Osteoblast (primary cell): Measurements from ENCODE around the gene DIS3L2. TPM values are rescaled to one million over a fixed set of nuclear protein-coding genes. Genes with fewer than 3 reads are reported as not detected.

Source experiments
- DNase-seq: peaks from one replicate; pipeline ENCODE4 v3.0.0; 2011; ENCODE audit warnings: low spot score, mixed read lengths; ENCODE audit not compliant: insufficient read length; ENCODE audit errors: missing footprints
- H2AFZ ChIP-seq: 2 replicates; pipeline ENCODE4 v1.6.0; 2011; ENCODE audit warnings: mild to moderate bottlenecking, low read length
- H3K27ac ChIP-seq: 2 replicates; pipeline ENCODE4 v1.5.1; 2011; ENCODE audit warnings: mild to moderate bottlenecking, low read depth, low read length, moderate library complexity
- H3K27me3 ChIP-seq: 2 replicates; pipeline ENCODE4 v1.6.0; 2012; ENCODE audit warnings: mild to moderate bottlenecking, control low read depth, inconsistent platforms, low read length, moderate library complexity; ENCODE audit not compliant: insufficient read depth
- H3K36me3 ChIP-seq: 2 replicates; pipeline ENCODE4 v1.5.1; 2011; ENCODE audit warnings: mild to moderate bottlenecking, low read length, control low read depth, moderate library complexity; ENCODE audit not compliant: insufficient read depth
- H3K4me1 ChIP-seq: 2 replicates; pipeline ENCODE4 v1.5.1; 2011; ENCODE audit warnings: mild to moderate bottlenecking, low read length, control low read depth, moderate library complexity; ENCODE audit not compliant: insufficient read depth
- H3K4me2 ChIP-seq: 2 replicates; pipeline ENCODE4 v1.6.0; 2011; ENCODE audit warnings: mild to moderate bottlenecking, low read length; ENCODE audit not compliant: insufficient read depth
- H3K4me3 ChIP-seq: fragments of 200-600 bp; sonication (generic); 3 replicates; pipeline ENCODE4 v1.5.1; 2012; ENCODE audit warnings: mild to moderate bottlenecking, low read length, inconsistent platforms; ENCODE audit not compliant: insufficient read depth
- H3K79me2 ChIP-seq: 2 replicates; pipeline ENCODE4 v1.6.0; 2012; ENCODE audit warnings: mild to moderate bottlenecking, low read length, control low read depth, inconsistent platforms; ENCODE audit not compliant: insufficient read depth
- H3K9me3 ChIP-seq: 2 replicates; pipeline ENCODE4 v1.5.1; 2011; ENCODE audit warnings: low read depth, low read length, control low read depth
- H4K20me1 ChIP-seq: 2 replicates; pipeline ENCODE4 v1.6.0; 2012; ENCODE audit warnings: mild to moderate bottlenecking, low read length, control low read depth; ENCODE audit not compliant: insufficient read depth
- total RNA-seq: library from RNA; depleted of rRNA; stranded (reverse); fragments of >200 nt; gene quantifications from 2 replicates; pipeline ENCODE4 v1.2.3, GENCODE V29; 2012
- TF ChIP-seq, protein P1 (sequence below): IDR thresholded peaks from 2 replicates; pipeline ENCODE4 v1.5.1; 2011; ENCODE audit warnings: mild to moderate bottlenecking, low read depth, low read length, moderate library complexity; ENCODE audit errors: extremely low read depth

The DIS3L2 gene
- total RNA-seq, 1 donor, result 28.2 TPM

DNA sequence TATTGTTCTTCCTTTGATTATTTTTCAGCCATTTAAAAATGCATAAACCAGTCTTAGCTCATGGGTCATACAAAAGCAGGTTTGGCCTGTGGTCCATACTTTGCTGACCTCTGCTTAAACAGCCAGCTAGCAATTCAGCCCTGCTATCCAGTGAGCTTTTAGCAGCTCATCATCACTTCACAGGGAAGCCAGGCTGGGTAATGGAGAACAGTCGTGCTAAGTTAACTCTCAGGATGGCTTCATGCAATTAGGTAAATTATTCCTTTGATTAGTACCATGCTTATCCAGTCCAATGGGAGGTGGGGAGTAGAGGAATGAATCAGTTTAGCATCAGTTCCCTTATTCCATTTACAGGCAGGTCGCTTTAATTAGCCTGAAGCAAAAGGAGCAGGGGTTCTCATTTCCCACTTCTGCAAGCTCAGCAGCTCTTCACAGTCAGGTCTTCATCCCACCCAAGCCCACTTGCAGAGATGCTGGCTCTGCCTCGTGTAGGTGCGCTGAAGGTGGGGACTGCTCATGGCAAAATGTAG, 307.2 kb downstream of the DIS3L2 start:
- no peaks in the 10 kb centered on the region for H3K27me3 ChIP-seq
- no peak overlapping the region for H3K4me3 ChIP-seq
- H4K20me1 ChIP-seq, result peaks cover 24% of the 10 kb centered on the region
- H3K79me2 ChIP-seq, result no peaks in the 10 kb centered on the region
- TF ChIP-seq, protein P1, sequence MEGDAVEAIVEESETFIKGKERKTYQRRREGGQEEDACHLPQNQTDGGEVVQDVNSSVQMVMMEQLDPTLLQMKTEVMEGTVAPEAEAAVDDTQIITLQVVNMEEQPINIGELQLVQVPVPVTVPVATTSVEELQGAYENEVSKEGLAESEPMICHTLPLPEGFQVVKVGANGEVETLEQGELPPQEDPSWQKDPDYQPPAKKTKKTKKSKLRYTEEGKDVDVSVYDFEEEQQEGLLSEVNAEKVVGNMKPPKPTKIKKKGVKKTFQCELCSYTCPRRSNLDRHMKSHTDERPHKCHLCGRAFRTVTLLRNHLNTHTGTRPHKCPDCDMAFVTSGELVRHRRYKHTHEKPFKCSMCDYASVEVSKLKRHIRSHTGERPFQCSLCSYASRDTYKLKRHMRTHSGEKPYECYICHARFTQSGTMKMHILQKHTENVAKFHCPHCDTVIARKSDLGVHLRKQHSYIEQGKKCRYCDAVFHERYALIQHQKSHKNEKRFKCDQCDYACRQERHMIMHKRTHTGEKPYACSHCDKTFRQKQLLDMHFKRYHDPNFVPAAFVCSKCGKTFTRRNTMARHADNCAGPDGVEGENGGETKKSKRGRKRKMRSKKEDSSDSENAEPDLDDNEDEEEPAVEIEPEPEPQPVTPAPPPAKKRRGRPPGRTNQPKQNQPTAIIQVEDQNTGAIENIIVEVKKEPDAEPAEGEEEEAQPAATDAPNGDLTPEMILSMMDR, result no peak
- H3K4me2 ChIP-seq, result no peak overlapping the region
- H3K9me3 ChIP-seq, result no peaks in the 10 kb centered on the region
- peaks cover 5% of the 10 kb centered on the region for H3K36me3 ChIP-seq
- H2AFZ ChIP-seq, result no peak overlapping the region
- H3K4me1 ChIP-seq, result no peaks in the 10 kb centered on the region
- no peak for DNase-seq
- H3K27ac ChIP-seq, result no peak overlapping the region

DNA sequence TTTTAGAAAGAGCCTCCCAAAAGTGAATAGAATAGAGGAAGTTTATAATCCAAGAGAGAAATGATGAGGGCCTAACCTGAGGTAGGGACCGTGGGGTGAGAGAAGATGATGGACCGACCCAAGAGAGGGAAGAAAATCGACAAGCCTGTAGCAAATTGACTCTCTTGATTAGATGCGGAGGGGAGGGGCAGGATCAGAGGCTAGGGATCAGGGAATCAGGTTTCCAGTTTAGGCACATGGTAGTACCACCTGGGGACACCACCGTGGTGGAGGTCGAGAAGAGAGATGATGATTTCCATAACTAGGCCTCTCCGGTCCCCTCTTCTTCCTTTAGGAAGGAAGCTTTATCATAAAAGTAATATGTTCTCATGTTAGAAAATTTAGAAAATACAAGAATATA, 308.4 kb downstream of the DIS3L2 start:
- Histone ChIP-seq H2AFZ (no peak overlapping the region), H3K27ac (no peak overlapping the region), H3K4me2 (no peak overlapping the region), H3K36me3 (no peaks in the 10 kb centered on the region), H4K20me1 (peaks cover 21% of the 10 kb centered on the region), H3K9me3 (no peaks in the 10 kb centered on the region), H3K79me2 (no peaks in the 10 kb centered on the region), H3K4me1 (no peaks in the 10 kb centered on the region), H3K27me3 (no peaks in the 10 kb centered on the region), H3K4me3 (no peak overlapping the region)
- no peak for DNase-seq
- TF ChIP-seq, protein P1, result no peak

DNA sequence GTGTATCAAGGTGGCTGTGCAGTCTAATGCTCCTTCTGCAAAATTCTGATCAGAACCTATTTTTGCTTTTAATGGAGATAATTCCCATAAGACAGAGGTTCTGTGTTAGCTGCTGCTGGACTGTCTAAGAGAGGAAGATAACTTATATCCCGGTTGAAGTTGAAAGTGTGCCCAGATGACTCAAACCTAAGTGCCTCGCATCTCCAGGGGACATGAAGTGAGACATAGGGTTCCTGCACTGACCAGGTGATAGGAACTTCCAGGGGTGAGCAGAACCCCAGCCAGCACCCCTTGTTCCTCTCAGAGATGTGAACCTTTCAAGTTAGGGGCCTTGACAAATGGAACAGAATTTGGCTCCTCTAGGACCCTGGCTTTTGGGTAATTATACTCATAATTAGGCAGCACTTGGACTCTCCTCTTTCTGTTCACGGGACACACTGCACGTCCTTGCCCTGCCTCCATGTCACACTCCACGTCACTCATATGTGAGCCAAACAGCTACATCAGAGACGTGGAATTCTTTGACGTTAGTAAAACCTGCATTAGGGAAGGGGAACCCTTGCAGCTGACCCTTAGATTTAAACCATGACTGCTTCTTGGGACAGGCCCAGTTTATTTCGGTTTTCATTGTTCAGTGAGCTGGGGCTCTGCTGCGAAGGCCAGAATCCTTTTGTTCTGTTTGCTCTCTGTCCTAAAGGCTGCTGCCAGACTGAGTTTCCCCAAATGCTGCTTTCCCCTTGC, 312.6 kb downstream of the DIS3L2 start:
- H3K4me2 ChIP-seq, result no peak overlapping the region
- no peaks in the 10 kb centered on the region for H3K79me2 ChIP-seq

DNA sequence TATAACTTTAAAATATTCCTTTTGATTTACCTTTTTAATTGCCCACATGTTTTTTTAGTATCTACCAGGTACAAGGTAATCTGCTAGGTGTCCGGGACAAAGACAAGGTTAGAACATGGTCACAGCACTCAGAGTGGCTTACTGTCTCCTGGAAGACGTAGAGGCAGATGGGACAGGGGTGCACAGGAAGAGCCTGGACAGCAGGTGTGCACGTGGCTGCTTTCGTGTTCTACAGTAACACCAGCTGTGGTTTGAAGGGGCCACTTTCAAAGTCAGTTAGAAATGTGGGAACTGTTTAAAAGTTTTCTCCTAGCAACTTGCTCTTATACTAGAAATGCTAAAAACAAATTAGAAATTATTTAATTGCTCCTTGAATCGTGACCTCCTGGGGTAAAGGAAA, 314.2 kb downstream of the DIS3L2 start:
- Histone ChIP-seq H4K20me1 (peaks cover 11% of the 10 kb centered on the region), H3K36me3 (no peaks in the 10 kb centered on the region), H3K79me2 (no peaks in the 10 kb centered on the region), H3K27me3 (no peaks in the 10 kb centered on the region), H3K4me1 (no peaks in the 10 kb centered on the region), H3K4me2 (no peak overlapping the region), H3K9me3 (no peaks in the 10 kb centered on the region), H3K4me3 (no peak overlapping the region), H3K27ac (no peak overlapping the region), H2AFZ (no peak overlapping the region)
- TF ChIP-seq, protein P1, result no peak
- DNase-seq, result no peak

More for the DNA sequence above, 312.6 kb downstream of the DIS3L2 start:
- H2AFZ ChIP-seq, result no peak overlapping the region
- H4K20me1 ChIP-seq, result peaks cover 14% of the 10 kb centered on the region
- no peaks in the 10 kb centered on the region for H3K36me3 ChIP-seq
- no peak for DNase-seq
- H3K9me3 ChIP-seq, result no peaks in the 10 kb centered on the region
- H3K4me1 ChIP-seq, result no peaks in the 10 kb centered on the region
- TF ChIP-seq, protein P1, result no peak
- no peak overlapping the region for H3K4me3 ChIP-seq
- no peaks in the 10 kb centered on the region for H3K27me3 ChIP-seq
- no peak overlapping the region for H3K27ac ChIP-seq
